CD4-positive, alpha-beta memory T cell (primary cell): Measurements from ENCODE around the gene MTMR8. TPM values are rescaled to one million over a fixed set of nuclear protein-coding genes. Genes with fewer than 3 reads are reported as not detected.

Experiments
- polyA plus RNA-seq, 2 donors: library from polyadenylated mRNA; unstranded; fragments of 300-500 nt; fragmentation: Illumina TruSeq; gene quantifications; one replicate each; pipeline ENCODE4 v1.2.3, GENCODE V29; 2021
- total RNA-seq, 2 experiments: library from RNA; stranded (reverse); gene quantifications; one replicate each; pipeline ENCODE4 v1.2.3, GENCODE V29; 2021

Gene MTMR8
- total and polyA plus RNA-seq, 4 experiments from 2014 or later: 4.7 to 8.3 (median 7.4) TPM

Other genes with a start within 250 kb of the MTMR8 start
- 1 to 10 TPM; 5.2 to 5.5 TPM for gene AMER1, start 189.7 kb downstream of the MTMR8 start, total RNA-seq
- gene AMER1, start 189.7 kb downstream of the MTMR8 start, polyA plus RNA-seq: under 1 TPM in 1 of 2 donors, not detected in 1; 0.05 TPM
- gene ASB12, start 164.8 kb downstream of the MTMR8 start, total RNA-seq: not detected
- under 1 TPM in 1 of 2 donors, not detected in 1; 0.45 TPM for gene ASB12, start 164.8 kb downstream of the MTMR8 start, polyA plus RNA-seq